ENCODE results near the gene GRID2IP. TPM values are rescaled to one million over a fixed set of nuclear protein-coding genes. Genes with fewer than 3 reads are reported as not detected.
"Not testable (repeated sequence)": the region's sequence is repeated elsewhere in the genome, so short reads cannot be mapped to it uniquely, and the experiment has no call there.

The GRID2IP gene
- total RNA-seq, 2 experiments from 2014 or later, result 0.28 to 0.53 TPM

GRCh38 chr7:6482307-6482706, 69.0 kb downstream of the GRID2IP start:
- peaks cover 14% of the 10 kb centered on the region for H3K36me3 Mint-ChIP-seq
- H3K9me3 Mint-ChIP-seq, result no peaks in the 10 kb centered on the region
- peak overlapping the region; percentile 93 for H3K4me3 Mint-ChIP-seq
- ATAC-seq (ENCODE audit: low read depth), result no peak
- POLR2A ChIA-PET, result no interaction called here
- H3K4me1 Mint-ChIP-seq, result peaks cover 55% of the 10 kb centered on the region
- peak overlapping the region; percentile 92 for H3K27ac Mint-ChIP-seq
- no peak for DNase-seq
- no peaks in the 10 kb centered on the region for H3K27me3 Mint-ChIP-seq

GRCh38 chr7:6481445-6481844, 69.8 kb downstream of the GRID2IP start:
- Mint-ChIP-seq H3K9me3 (no peaks in the 10 kb centered on the region), H3K27me3 (no peaks in the 10 kb centered on the region), H3K4me3 (peak overlapping the region; percentile 60), H3K27ac (peak overlapping the region; percentile 34), H3K36me3 (peaks cover 14% of the 10 kb centered on the region), H3K4me1 (peaks cover 62% of the 10 kb centered on the region)
- POLR2A ChIA-PET, result no interaction called here
- DNase-seq (no peak), ATAC-seq (ENCODE audit: low read depth) (no peak)

GRCh38 chr7:6480323-6480660, 71.0 kb downstream of the GRID2IP start:
- H3K4me1 Mint-ChIP-seq, result peaks cover 69% of the 10 kb centered on the region
- peaks cover 14% of the 10 kb centered on the region for H3K36me3 Mint-ChIP-seq
- no peak for ATAC-seq (ENCODE audit: low read depth)
- POLR2A ChIA-PET, result interaction anchor here (1.7 kb wide), 1 partner anchor 33 kb away, joined by 9 read pairs; the partner anchor contains the start of gene DAGLB
- H3K27me3 Mint-ChIP-seq, result no peaks in the 10 kb centered on the region
- no peak for DNase-seq
- no peaks in the 10 kb centered on the region for H3K9me3 Mint-ChIP-seq
- peak overlapping the region; percentile 21 for H3K27ac Mint-ChIP-seq
- H3K4me3 Mint-ChIP-seq, result peak overlapping the region; percentile 65

- H3K27me3 Mint-ChIP-seq, result no peaks in the 10 kb centered on the region
- peak; percentile 43 for ATAC-seq (ENCODE audit: low read depth)
- H3K9me3 Mint-ChIP-seq, result no peaks in the 10 kb centered on the region
- peaks cover 14% of the 10 kb centered on the region for H3K36me3 Mint-ChIP-seq
- H3K4me1 Mint-ChIP-seq, result peaks cover 68% of the 10 kb centered on the region
- peak overlapping the region; percentile 65 for H3K4me3 Mint-ChIP-seq
- peak; percentile 51 for DNase-seq
- H3K27ac Mint-ChIP-seq, result peak overlapping the region; percentile 88
- POLR2A ChIA-PET, result interaction anchor here (1.7 kb wide), 1 partner anchor 31 kb away, joined by 9 read pairs; the partner anchor contains the start of gene DAGLB
Measured at GRCh38 chr7:6479067-6479466, 72.2 kb downstream of the GRID2IP start.

GRCh38 chr7:6478186-6478585, 73.1 kb downstream of the GRID2IP start:
- POLR2A ChIA-PET, result interaction anchor here (0.6 to 1.5 kb wide), 3 partner anchors 11 to 30 kb away, joined by 4 read pairs; partner anchors contain the start of gene DAGLB
- peaks cover 70% of the 10 kb centered on the region for H3K4me1 Mint-ChIP-seq
- no peak for DNase-seq
- H3K36me3 Mint-ChIP-seq, result peaks cover 14% of the 10 kb centered on the region
- no peak for ATAC-seq (ENCODE audit: low read depth)
- no peaks in the 10 kb centered on the region for H3K27me3 Mint-ChIP-seq
- H3K27ac Mint-ChIP-seq, result peak overlapping the region; percentile 88
- H3K9me3 Mint-ChIP-seq, result no peaks in the 10 kb centered on the region
- H3K4me3 Mint-ChIP-seq, result no peak overlapping the region

GRCh38 chr7:6477318-6477660, 74.0 kb downstream of the GRID2IP start:
- Mint-ChIP-seq H3K36me3 (peaks cover 12% of the 10 kb centered on the region), H3K27ac (no peak overlapping the region), H3K4me3 (no peak overlapping the region), H3K27me3 (no peaks in the 10 kb centered on the region), H3K9me3 (no peaks in the 10 kb centered on the region), H3K4me1 (peaks cover 65% of the 10 kb centered on the region)
- DNase-seq (no peak), ATAC-seq (ENCODE audit: low read depth) (no peak)
- POLR2A ChIA-PET, result interaction anchor here (1.5 kb wide), 1 partner anchor 10 kb away, joined by 4 read pairs; no protein-coding TSS in a partner anchor

- Mint-ChIP-seq H3K27me3 (no peaks in the 10 kb centered on the region), H3K27ac (peak overlapping the region; percentile 3), H3K36me3 (peaks cover 16% of the 10 kb centered on the region), H3K4me3 (no peak overlapping the region), H3K4me1 (peaks cover 61% of the 10 kb centered on the region), H3K9me3 (no peaks in the 10 kb centered on the region)
- POLR2A ChIA-PET, result interaction anchor here (1.4 to 1.5 kb wide), 2 partner anchors 10 to 12 kb away, joined by 3 to 4 read pairs; no protein-coding TSS in a partner anchor
- DNase-seq, result no peak
- no peak for ATAC-seq (ENCODE audit: low read depth)
Measured at GRCh38 chr7:6476596-6477317, 74.5 kb downstream of the GRID2IP start.

GRCh38 chr7:6475433-6476186, 75.7 kb downstream of the GRID2IP start:
- DNase-seq, result no peak
- Mint-ChIP-seq H3K4me1 (peaks cover 52% of the 10 kb centered on the region), H3K27me3 (no peaks in the 10 kb centered on the region), H3K4me3 (no peak overlapping the region), H3K36me3 (peaks cover 17% of the 10 kb centered on the region), H3K27ac (peak overlapping the region; percentile 39), H3K9me3 (no peaks in the 10 kb centered on the region)
- no peak for ATAC-seq (ENCODE audit: low read depth)
- POLR2A ChIA-PET, result interaction anchor here (1.4 kb wide), 1 partner anchor 11 kb away, joined by 3 read pairs; no protein-coding TSS in a partner anchor

- Mint-ChIP-seq H3K27ac (no peak overlapping the region), H3K9me3 (peaks cover 1% of the 10 kb centered on the region), H3K4me1 (no peaks in the 10 kb centered on the region), H3K27me3 (no peaks in the 10 kb centered on the region), H3K4me3 (no peak overlapping the region), H3K36me3 (peaks cover 47% of the 10 kb centered on the region)
- DNase-seq, result no peak
- ATAC-seq (ENCODE audit: low read depth), result no peak
- POLR2A ChIA-PET, result no interaction called here
Measured at GRCh38 chr7:6465862-6466261, 85.4 kb downstream of the GRID2IP start.

GRCh38 chr7:6463609-6464008, 87.7 kb downstream of the GRID2IP start:
- H3K4me1 Mint-ChIP-seq; DNase-seq; H3K4me3 Mint-ChIP-seq; H3K27me3 Mint-ChIP-seq; H3K9me3 Mint-ChIP-seq; ATAC-seq (ENCODE audit: low read depth); H3K27ac Mint-ChIP-seq: not testable (repeated sequence)
- peaks cover 35% of the 10 kb centered on the region for H3K36me3 Mint-ChIP-seq
- POLR2A ChIA-PET, result interaction anchor here (0.6 kb wide), 1 partner anchor 70 kb away, joined by 3 read pairs; no protein-coding TSS in a partner anchor

- Mint-ChIP-seq H3K36me3 (peaks cover 20% of the 10 kb centered on the region), H3K4me1 (no peaks in the 10 kb centered on the region), H3K4me3 (no peak overlapping the region), H3K27me3 (no peaks in the 10 kb centered on the region), H3K27ac (no peak overlapping the region), H3K9me3 (no peaks in the 10 kb centered on the region)
- POLR2A ChIA-PET, result no interaction called here
- no peak for ATAC-seq (ENCODE audit: low read depth)
- no peak for DNase-seq
Measured at GRCh38 chr7:6461946-6462550, 89.2 kb downstream of the GRID2IP start.

GRCh38 chr7:6460990-6461584, 90.2 kb downstream of the GRID2IP start:
- peaks cover 11% of the 10 kb centered on the region for H3K36me3 Mint-ChIP-seq
- peak overlapping the region; percentile 1 for H3K27ac Mint-ChIP-seq
- H3K4me3 Mint-ChIP-seq, result no peak overlapping the region
- H3K4me1 Mint-ChIP-seq, result no peaks in the 10 kb centered on the region
- H3K9me3 Mint-ChIP-seq, result no peaks in the 10 kb centered on the region
- no peaks in the 10 kb centered on the region for H3K27me3 Mint-ChIP-seq
- POLR2A ChIA-PET, result no interaction called here
- DNase-seq (no peak), ATAC-seq (ENCODE audit: low read depth) (no peak)

- POLR2A ChIA-PET, result no interaction called here
- no peak for ATAC-seq (ENCODE audit: low read depth)
- no peak for DNase-seq
- H3K36me3 Mint-ChIP-seq, result peaks cover 4% of the 10 kb centered on the region
- H3K9me3 Mint-ChIP-seq, result no peaks in the 10 kb centered on the region
- H3K4me1 Mint-ChIP-seq, result no peaks in the 10 kb centered on the region
- H3K27me3 Mint-ChIP-seq, result no peaks in the 10 kb centered on the region
- H3K4me3 Mint-ChIP-seq, result no peak overlapping the region
- H3K27ac Mint-ChIP-seq, result no peak overlapping the region
Measured at GRCh38 chr7:6460303-6460702, 91.0 kb downstream of the GRID2IP start.
